ENCODE data around the gene ANK3. TPM values are rescaled to one million over a fixed set of nuclear protein-coding genes. Genes with fewer than 3 reads are reported as not detected.

Gene ANK3
- total RNA-seq, 2 donors from 2014 or later: 189 to 198 TPM

DNA sequence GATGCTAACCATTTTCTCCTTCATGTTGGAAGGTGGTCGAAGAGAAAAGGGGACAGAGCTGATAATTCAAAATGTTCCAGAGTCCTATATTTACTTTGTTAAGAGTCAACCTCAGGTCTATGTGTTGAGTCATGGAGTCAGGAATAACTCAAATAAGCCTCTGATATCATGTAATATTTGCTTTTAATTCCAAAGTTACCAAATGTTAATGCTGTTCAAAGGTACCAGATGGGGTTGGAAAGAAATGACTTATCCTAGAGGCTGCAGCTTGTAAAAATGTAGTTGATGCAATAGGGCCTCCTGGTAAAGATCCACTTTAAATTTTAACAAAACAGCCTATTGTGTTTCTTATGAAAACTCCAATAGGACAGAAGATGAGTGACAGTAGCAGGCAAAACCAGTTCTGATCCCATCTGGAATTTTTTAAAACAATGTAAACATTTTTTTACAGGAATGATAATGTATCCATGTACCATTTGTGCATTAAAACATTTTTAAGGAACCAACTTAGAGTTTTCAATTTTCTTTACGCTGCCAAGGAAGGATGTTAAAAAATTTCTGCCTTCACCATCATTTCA lies 218.2 kb downstream of the ANK3 start:
- no peaks in the 10 kb centered on the region for H3K9me3 ChIP-seq
- peaks cover 0 to 4% of the 10 kb centered on the region in 2 donors for H3K4me1 ChIP-seq
- no peak overlapping the region for H3K4me3 ChIP-seq
- no peaks in the 10 kb centered on the region for H3K27me3 ChIP-seq
- H3K27ac ChIP-seq: no peak overlapping the region
- peaks cover 40% of the 10 kb centered on the region for H3K36me3 ChIP-seq
- no peak for DNase-seq (ENCODE audit: low spot score)
- TF ChIP-seq, protein P1, sequence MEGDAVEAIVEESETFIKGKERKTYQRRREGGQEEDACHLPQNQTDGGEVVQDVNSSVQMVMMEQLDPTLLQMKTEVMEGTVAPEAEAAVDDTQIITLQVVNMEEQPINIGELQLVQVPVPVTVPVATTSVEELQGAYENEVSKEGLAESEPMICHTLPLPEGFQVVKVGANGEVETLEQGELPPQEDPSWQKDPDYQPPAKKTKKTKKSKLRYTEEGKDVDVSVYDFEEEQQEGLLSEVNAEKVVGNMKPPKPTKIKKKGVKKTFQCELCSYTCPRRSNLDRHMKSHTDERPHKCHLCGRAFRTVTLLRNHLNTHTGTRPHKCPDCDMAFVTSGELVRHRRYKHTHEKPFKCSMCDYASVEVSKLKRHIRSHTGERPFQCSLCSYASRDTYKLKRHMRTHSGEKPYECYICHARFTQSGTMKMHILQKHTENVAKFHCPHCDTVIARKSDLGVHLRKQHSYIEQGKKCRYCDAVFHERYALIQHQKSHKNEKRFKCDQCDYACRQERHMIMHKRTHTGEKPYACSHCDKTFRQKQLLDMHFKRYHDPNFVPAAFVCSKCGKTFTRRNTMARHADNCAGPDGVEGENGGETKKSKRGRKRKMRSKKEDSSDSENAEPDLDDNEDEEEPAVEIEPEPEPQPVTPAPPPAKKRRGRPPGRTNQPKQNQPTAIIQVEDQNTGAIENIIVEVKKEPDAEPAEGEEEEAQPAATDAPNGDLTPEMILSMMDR (IDR thresholded peaks at IDR 0.05): no peak

DNA sequence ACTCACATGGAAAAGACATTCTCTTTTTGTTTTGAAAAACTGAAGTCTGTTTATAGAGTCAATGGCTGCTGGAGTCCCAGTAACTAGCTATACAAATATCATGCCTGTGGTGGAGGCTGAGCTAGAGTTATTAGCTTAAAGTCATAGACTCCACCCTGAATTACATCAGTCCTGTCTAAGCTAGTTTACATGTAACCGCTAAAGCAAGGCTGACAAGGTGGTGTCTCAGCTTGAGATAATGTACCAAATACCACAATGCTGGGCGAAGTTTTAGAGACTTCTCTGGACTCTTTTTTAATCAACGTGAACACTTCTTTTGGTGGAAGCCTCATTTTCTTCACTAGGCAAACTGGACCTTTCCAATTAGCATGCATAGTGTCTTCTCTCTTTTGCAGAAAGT lies 219.4 kb downstream of the ANK3 start:
- no peaks in the 10 kb centered on the region for H3K9me3 ChIP-seq
- DNase-seq (ENCODE audit: low spot score): no peak
- H3K4me1 ChIP-seq: peaks cover 0 to under 1% of the 10 kb centered on the region in 2 donors
- H3K36me3 ChIP-seq: peaks cover 40% of the 10 kb centered on the region
- H3K27ac ChIP-seq: no peak overlapping the region
- TF ChIP-seq, protein P1 (IDR thresholded peaks at IDR 0.05): no peak
- H3K4me3 ChIP-seq: no peak overlapping the region
- H3K27me3 ChIP-seq: no peaks in the 10 kb centered on the region

DNA sequence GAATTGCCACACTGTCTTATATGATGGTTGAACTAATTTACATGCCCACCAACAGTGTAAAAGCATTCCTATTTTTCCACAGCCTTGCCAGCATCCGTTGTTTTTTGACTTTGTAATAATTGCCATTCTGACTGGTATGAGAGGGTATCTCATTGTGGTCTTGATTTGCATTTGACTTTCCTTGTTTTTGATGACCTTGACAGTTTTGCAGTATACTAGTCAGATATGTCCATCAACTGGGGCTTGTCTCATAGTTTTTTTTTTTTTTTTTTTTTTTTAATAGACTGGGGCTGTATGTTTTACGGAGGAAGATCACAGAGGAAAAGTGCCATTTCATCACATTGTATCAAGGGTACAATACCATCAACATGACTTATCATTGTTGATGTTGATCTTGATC lies 220.6 kb downstream of the ANK3 start:
- Histone ChIP-seq H3K4me3 (no peak overlapping the region), H3K27me3 (no peaks in the 10 kb centered on the region), H3K9me3 (no peaks in the 10 kb centered on the region), H3K4me1 (no peaks in the 10 kb centered on the region), H3K36me3 (peaks cover 40% of the 10 kb centered on the region), H3K27ac (no peak overlapping the region)
- no peak for DNase-seq (ENCODE audit: low spot score)
- TF ChIP-seq, protein P1 (IDR thresholded peaks at IDR 0.05): no peak

DNA sequence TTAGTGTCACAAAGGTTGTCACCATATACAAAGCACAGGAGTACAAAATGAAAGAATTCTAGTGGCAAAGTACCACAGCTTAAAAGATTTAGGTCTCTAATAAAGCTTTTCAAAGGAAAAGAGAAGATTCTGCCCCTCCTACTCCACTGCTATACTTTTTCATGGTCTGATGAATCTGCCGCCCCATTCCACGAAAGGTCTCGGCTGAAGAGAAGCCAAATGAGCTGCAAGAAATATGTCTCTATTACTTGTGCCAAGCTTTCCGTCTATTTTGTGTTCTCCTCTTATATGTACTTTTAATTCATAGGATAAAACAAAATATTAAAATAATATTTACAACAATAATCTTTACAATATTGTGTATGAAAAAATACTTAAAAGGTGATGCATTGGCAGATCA lies 222.6 kb downstream of the ANK3 start:
- H3K4me1 ChIP-seq: no peaks in the 10 kb centered on the region
- H3K27ac ChIP-seq: no peak overlapping the region
- H3K9me3 ChIP-seq: no peaks in the 10 kb centered on the region
- H3K27me3 ChIP-seq: no peaks in the 10 kb centered on the region
- TF ChIP-seq, protein P1 (IDR thresholded peaks at IDR 0.05): no peak
- peaks cover 23% of the 10 kb centered on the region for H3K36me3 ChIP-seq
- no peak overlapping the region for H3K4me3 ChIP-seq
- DNase-seq (ENCODE audit: low spot score): no peak

DNA sequence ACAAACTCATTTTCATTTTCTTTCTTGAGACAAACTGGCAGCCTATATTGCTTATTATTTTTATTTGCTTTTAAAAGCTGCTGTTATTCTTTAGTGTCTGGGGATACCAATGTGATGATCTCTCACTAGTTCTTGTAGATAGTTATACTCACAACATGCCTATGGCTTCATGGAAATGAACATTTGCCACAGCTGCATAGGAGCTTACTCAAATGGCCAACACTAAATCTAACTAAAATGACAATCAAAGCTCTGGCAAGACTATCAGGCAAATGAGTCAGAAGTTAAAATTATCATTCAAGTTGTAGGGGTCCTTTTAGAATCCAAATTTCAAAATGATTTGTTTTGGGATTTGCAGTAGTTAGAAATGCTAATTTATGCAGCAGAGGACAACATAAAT lies 225.9 kb downstream of the ANK3 start:
- no peak for DNase-seq (ENCODE audit: low spot score)
- Histone ChIP-seq H3K27me3 (no peaks in the 10 kb centered on the region), H3K36me3 (no peaks in the 10 kb centered on the region), H3K27ac (no peak overlapping the region), H3K4me1 (no peaks in the 10 kb centered on the region), H3K4me3 (no peak overlapping the region), H3K9me3 (no peaks in the 10 kb centered on the region)
- TF ChIP-seq, protein P1 (IDR thresholded peaks at IDR 0.05): no peak

DNA sequence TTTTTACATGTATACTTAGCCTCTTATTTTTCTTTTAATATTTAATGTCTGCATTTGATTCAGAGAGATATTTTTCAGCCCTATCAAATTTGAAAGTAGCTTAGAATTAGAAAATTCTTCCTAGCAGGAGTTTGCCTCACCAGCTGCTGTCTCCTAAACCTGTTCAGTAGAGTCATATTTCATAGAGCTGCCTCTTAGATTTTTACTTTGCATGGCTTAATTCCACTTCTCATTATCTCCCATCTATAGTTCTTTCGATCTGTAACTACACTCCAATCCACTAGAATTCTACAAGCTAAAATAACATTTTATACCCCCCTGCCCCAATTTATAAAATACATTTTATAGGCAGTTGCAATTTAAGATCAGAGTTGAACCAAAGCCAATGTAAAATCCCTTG lies 227.0 kb downstream of the ANK3 start:
- no peaks in the 10 kb centered on the region for H3K36me3 ChIP-seq

More for the DNA sequence above, 227.0 kb downstream of the ANK3 start:
- TF ChIP-seq, protein P1 (IDR thresholded peaks at IDR 0.05): no peak
- no peaks in the 10 kb centered on the region for H3K27me3 ChIP-seq
- no peak overlapping the region for H3K4me3 ChIP-seq
- DNase-seq (ENCODE audit: low spot score): no peak
- no peaks in the 10 kb centered on the region for H3K9me3 ChIP-seq
- no peaks in the 10 kb centered on the region for H3K4me1 ChIP-seq
- H3K27ac ChIP-seq: no peak overlapping the region
